Right atrium auricular region (tissue), 2 donors: ENCODE measurements around the gene ULBP3. TPM values are rescaled to one million over a fixed set of nuclear protein-coding genes. Genes with fewer than 3 reads are reported as not detected.
"Not testable (repeated sequence)": the region's sequence is repeated elsewhere in the genome, so short reads cannot be mapped to it uniquely, and the experiment has no call there.

ENCODE experiments used
- DNase-seq: peaks from one replicate; pipeline ENCODE4 v3.0.0-alpha.2; 2019; ENCODE audit warnings: low spot score
- H3K27ac ChIP-seq, 2 donors: fragments of 200-600 bp; sonication (generic); 1 replicate in 1 of 2; 2 replicates in 1 of 2; pipeline ENCODE4 v1.5.1; 2016 to 2019
- H3K27me3 ChIP-seq, 2 donors: fragments of 200-600 bp; sonication (generic); one replicate each; pipeline versions ENCODE4 v1.5.1 to v1.6.0; 2017 to 2019
- H3K36me3 ChIP-seq: fragments of 200-600 bp; sonication (generic); one replicate; pipeline ENCODE4 v1.5.1; 2016
- H3K4me1 ChIP-seq, 2 donors: fragments of 200-600 bp; sonication (generic); one replicate each; pipeline versions ENCODE4 v1.5.1 to v1.6.0; 2017 to 2019
- H3K4me3 ChIP-seq, 2 donors: fragments of 200-600 bp; sonication (generic); 1 replicate in 1 of 2; 2 replicates in 1 of 2; pipeline ENCODE4 v1.5.1; 2017 to 2019; ENCODE audit warnings: mild to moderate bottlenecking in 1 of 2, moderate library complexity in 1 of 2
- H3K9me3 ChIP-seq, 2 donors: fragments of 200-600 bp; sonication (generic); one replicate each; pipeline ENCODE4 v1.5.1; 2019
- CTCF ChIP-seq, 2 donors: fragments of 200-600 bp; sonication (generic); IDR thresholded peaks; one replicate each; pipeline ENCODE4 v1.5.1; 2019; ENCODE audit warnings: antibody characterized with exemption in 2 of 2
- total RNA-seq, 2 donors: library from RNA; depleted of rRNA; stranded (reverse); fragments of >200 nt; gene quantifications; one replicate each; pipeline ENCODE4 v1.1.0, GENCODE V29; 2016

Gene ULBP3
- total RNA-seq, 2 donors from 2014 or later = 1.4 to 2.0 TPM

- H3K4me3 ChIP-seq = peak overlapping the region; percentile 60 to 71
- no peak overlapping the region for H3K27ac ChIP-seq
- no peaks in the 10 kb centered on the region for H3K9me3 ChIP-seq
- peaks cover 0 to 9% of the 10 kb centered on the region in 2 donors for H3K4me1 ChIP-seq
- no peaks in the 10 kb centered on the region for H3K27me3 ChIP-seq
- no peak for TF ChIP-seq CTCF (IDR thresholded peaks at IDR 0.05)
- no peak for DNase-seq
- no peaks in the 10 kb centered on the region for H3K36me3 ChIP-seq
Measured at GRCh38 chr6:150068151-150068550, 770 bp downstream of the ULBP3 start.

- peaks cover 0 to 9% of the 10 kb centered on the region in 2 donors for H3K4me1 ChIP-seq
- no peak overlapping the region for H3K4me3 ChIP-seq
- no peak for TF ChIP-seq CTCF (IDR thresholded peaks at IDR 0.05)
- H3K36me3 ChIP-seq = no peaks in the 10 kb centered on the region
- no peaks in the 10 kb centered on the region for H3K9me3 ChIP-seq
- H3K27me3 ChIP-seq = no peaks in the 10 kb centered on the region
- H3K27ac ChIP-seq = no peak overlapping the region
- DNase-seq = no peak
Measured at GRCh38 chr6:150065083-150065482, 3.8 kb downstream of the ULBP3 start.

GRCh38 chr6:150063640-150064039 lies 5.3 kb downstream of the ULBP3 start:
- H3K4me1 ChIP-seq = peaks cover 0 to 7% of the 10 kb centered on the region in 2 donors
- no peaks in the 10 kb centered on the region for H3K27me3 ChIP-seq
- H3K36me3 ChIP-seq = no peaks in the 10 kb centered on the region
- H3K27ac ChIP-seq = no peak overlapping the region
- TF ChIP-seq CTCF (IDR thresholded peaks at IDR 0.05) = no peak
- no peaks in the 10 kb centered on the region for H3K9me3 ChIP-seq
- no peak overlapping the region for H3K4me3 ChIP-seq
- no peak for DNase-seq

GRCh38 chr6:150059973-150060372 lies 8.9 kb downstream of the ULBP3 start:
- H3K36me3 ChIP-seq, H3K27ac ChIP-seq, DNase-seq, H3K27me3 ChIP-seq, H3K4me3 ChIP-seq, H3K4me1 ChIP-seq, H3K9me3 ChIP-seq: not testable (repeated sequence)

- DNase-seq = no peak
- no peaks in the 10 kb centered on the region for H3K4me1 ChIP-seq
- H3K36me3 ChIP-seq = no peaks in the 10 kb centered on the region
- TF ChIP-seq CTCF (IDR thresholded peaks at IDR 0.05) = no peak
- H3K4me3 ChIP-seq = no peak overlapping the region
- no peaks in the 10 kb centered on the region for H3K9me3 ChIP-seq
- H3K27ac ChIP-seq = no peak overlapping the region
- H3K27me3 ChIP-seq = peaks cover 0 to 6% of the 10 kb centered on the region in 2 donors
Measured at GRCh38 chr6:150058986-150059385, 9.9 kb downstream of the ULBP3 start.

GRCh38 chr6:150058231-150058792 lies 10.6 kb downstream of the ULBP3 start:
- Histone ChIP-seq H3K27ac (no peak overlapping the region), H3K36me3 (no peaks in the 10 kb centered on the region), H3K9me3 (no peaks in the 10 kb centered on the region), H3K27me3 (peaks cover 0 to 11% of the 10 kb centered on the region in 2 donors), H3K4me1 (no peaks in the 10 kb centered on the region), H3K4me3 (no peak overlapping the region)
- TF ChIP-seq CTCF (IDR thresholded peaks at IDR 0.05) = no peak
- DNase-seq = no peak
